PC-3 (cell line): ENCODE data around the gene MLN. TPM values are rescaled to one million over a fixed set of nuclear protein-coding genes. Genes with fewer than 3 reads are reported as not detected.

Experiments used
- ATAC-seq: fragments of 200-7000 bp; cut with Tn5 transposase; 2 replicates; pipeline ENCODE4 v1.9.1; 2020; ENCODE audit warnings: mild to moderate bottlenecking, moderate library complexity
- BruUV-seq: library from RNA; stranded (reverse); fragments of 400-500 nt; replicated peaks from 2 replicates; lab custom pipeline; 2021; lab: Mats Ljungman, UMichigan
- CTCF ChIA-PET: fragments of 300-600 bp; sonication (Branson Sonifier 250); formaldehyde crosslinking; loops from one replicate; lab custom pipeline; 2022; ENCODE audit warnings: antibody characterized with exemption; lab: Charles Lee
- POLR2A ChIA-PET: fragments of 300-600 bp; sonication (Branson Sonifier 250); formaldehyde crosslinking; loops from one replicate; lab custom pipeline; 2022; ENCODE audit warnings: antibody characterized with exemption; ENCODE audit not compliant: unreplicated experiment; lab: Charles Lee
- DNase-seq: peaks from one replicate; pipeline ENCODE4 v3.0.0-alpha.2; 2015
- H2AFZ ChIP-seq: fragments of 300-600 bp; sonication (generic); 2 replicates; pipeline ENCODE4 v1.6.0; 2016; ENCODE audit warnings: antibody characterized with exemption, low read length
- H3F3A ChIP-seq: fragments of 300-600 bp; sonication (generic); one replicate; pipeline ENCODE4 v1.6.0; 2017; ENCODE audit warnings: antibody characterized with exemption, low read length, control low read depth, mild to moderate bottlenecking; ENCODE audit not compliant: unreplicated experiment
- H3K27ac ChIP-seq: fragments of 300-600 bp; sonication (generic); 2 replicates; pipeline ENCODE4 v1.5.1; 2016; ENCODE audit warnings: mild to moderate bottlenecking, low read length
- H3K27me3 ChIP-seq: fragments of 300-600 bp; sonication (generic); 2 replicates; pipeline ENCODE4 v1.6.1; 2016; ENCODE audit warnings: low read length, mixed read lengths
- H3K36me3 ChIP-seq: fragments of 300-600 bp; sonication (generic); 2 replicates; pipeline ENCODE4 v1.6.1; 2016; ENCODE audit warnings: low read depth, mixed run types, low read length, mixed read lengths
- H3K4me1 ChIP-seq: fragments of 300-600 bp; sonication (generic); 2 replicates; pipeline ENCODE4 v1.5.1; 2016; ENCODE audit warnings: low read length; ENCODE audit not compliant: insufficient read depth
- H3K4me2 ChIP-seq: fragments of 300-600 bp; sonication (generic); 2 replicates; pipeline ENCODE4 v1.6.0; 2016; ENCODE audit warnings: low read length
- H3K4me3 ChIP-seq: fragments of 300-600 bp; sonication (generic); 2 replicates; pipeline ENCODE4 v1.5.1; 2016; ENCODE audit warnings: mild to moderate bottlenecking, low read length, mixed read lengths
- H3K79me2 ChIP-seq: fragments of 300-600 bp; sonication (generic); 2 replicates; pipeline ENCODE4 v1.6.1; 2017; ENCODE audit warnings: low read length, mixed read lengths
- H3K9ac ChIP-seq: fragments of 300-600 bp; sonication (generic); 2 replicates; pipeline ENCODE4 v1.6.0; 2016; ENCODE audit warnings: mild to moderate bottlenecking, low read length
- H3K9me2 ChIP-seq: fragments of 300-600 bp; sonication (generic); replicated peaks from 2 replicates; pipeline ENCODE4 v1.6.1; 2016; ENCODE audit warnings: mixed run types, low read length, mixed read lengths
- H3K9me3 ChIP-seq: fragments of 300-600 bp; sonication (generic); 2 replicates; pipeline ENCODE4 v1.6.1; 2016; ENCODE audit warnings: low read length, mixed read lengths
- H4K20me1 ChIP-seq: fragments of 300-600 bp; sonication (generic); 2 replicates; pipeline ENCODE4 v1.6.1; 2016; ENCODE audit warnings: low read length, mixed read lengths
- EZH2 ChIP-seq: fragments of 300-600 bp; sonication (generic); IDR thresholded peaks from one replicate; pipeline ENCODE4 v1.6.1; 2017; ENCODE audit warnings: antibody characterized with exemption, mild to moderate bottlenecking, low read length; ENCODE audit not compliant: unreplicated experiment
- EZH2phosphoT487 ChIP-seq: fragments of 300-600 bp; sonication (generic); IDR thresholded peaks from 2 replicates; pipeline ENCODE4 v1.6.1; 2018; ENCODE audit warnings: mild to moderate bottlenecking, antibody characterized with exemption, low read length, borderline replicate concordance
- intact Hi-C: fragments of 100-400 bp; cut with micrococcal nuclease; formaldehyde crosslinking; loops from 2 replicates; pipeline ENCODE4 v1.9.0; 2023
- total RNA-seq: library from RNA; depleted of rRNA; stranded (reverse); fragments of >200 nt; gene quantifications from 2 replicates; pipeline ENCODE4 v1.2.3, GENCODE V29; 2014
- TF ChIP-seq, protein P1 (sequence below): fragments of 300-600 bp; sonication (generic); conservative IDR thresholded peaks from 2 replicates; pipeline ENCODE4 v1.5.1; 2017; ENCODE audit warnings: antibody characterized with exemption, low read depth, mild to moderate bottlenecking, low read length

The MLN gene
- total RNA-seq, 1 experiment from 2014 or later, result not detected

DNA sequence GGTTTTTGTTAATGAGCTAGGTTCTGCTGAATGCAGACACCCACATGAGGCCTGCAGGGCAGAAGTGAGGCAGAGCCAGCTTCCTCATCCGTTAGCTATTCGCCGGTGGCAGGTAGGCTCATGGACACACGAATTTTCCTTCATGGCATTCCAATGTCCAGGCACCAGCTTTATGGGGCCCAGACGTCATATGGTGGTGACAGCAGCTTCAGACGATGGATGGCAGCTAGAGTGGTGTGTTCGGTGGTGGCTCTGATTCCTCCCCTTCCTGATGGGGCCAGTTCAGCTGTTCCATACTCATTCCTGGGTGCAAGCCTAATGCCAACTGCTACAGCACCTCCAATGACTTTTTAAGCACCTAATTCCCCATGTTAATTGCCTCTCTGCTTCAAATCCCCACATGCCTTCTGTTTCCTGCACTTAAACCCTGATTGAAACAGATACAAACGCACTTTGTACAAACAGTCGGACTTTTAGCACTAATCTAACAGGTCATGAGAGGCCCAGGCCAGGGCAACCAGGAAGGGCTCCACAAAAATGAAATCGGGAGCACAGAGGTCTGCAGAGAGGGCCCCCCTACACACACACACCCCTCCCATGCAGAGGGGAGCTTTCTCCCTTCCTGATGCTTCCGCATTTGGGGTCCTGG lies 35.7 kb upstream of the MLN start:
- ChIA-PET CTCF (no interaction called here), POLR2A (no interaction called here)
- no peaks in the 10 kb centered on the region for H3F3A ChIP-seq
- H3K4me2 ChIP-seq, result peak overlapping the region; percentile 52
- no TSS peak for BruUV-seq
- intact Hi-C loops, result loop anchor here (10.0 kb wide), 1 partner anchor 185 kb away; no protein-coding TSS in a partner anchor
- H4K20me1 ChIP-seq, result no peaks in the 10 kb centered on the region
- H3K9me2 ChIP-seq, result no peaks in the 10 kb centered on the region
- TF ChIP-seq EZH2, result no peak
- TF ChIP-seq EZH2phosphoT487, result no peak
- TF ChIP-seq, protein P1, sequence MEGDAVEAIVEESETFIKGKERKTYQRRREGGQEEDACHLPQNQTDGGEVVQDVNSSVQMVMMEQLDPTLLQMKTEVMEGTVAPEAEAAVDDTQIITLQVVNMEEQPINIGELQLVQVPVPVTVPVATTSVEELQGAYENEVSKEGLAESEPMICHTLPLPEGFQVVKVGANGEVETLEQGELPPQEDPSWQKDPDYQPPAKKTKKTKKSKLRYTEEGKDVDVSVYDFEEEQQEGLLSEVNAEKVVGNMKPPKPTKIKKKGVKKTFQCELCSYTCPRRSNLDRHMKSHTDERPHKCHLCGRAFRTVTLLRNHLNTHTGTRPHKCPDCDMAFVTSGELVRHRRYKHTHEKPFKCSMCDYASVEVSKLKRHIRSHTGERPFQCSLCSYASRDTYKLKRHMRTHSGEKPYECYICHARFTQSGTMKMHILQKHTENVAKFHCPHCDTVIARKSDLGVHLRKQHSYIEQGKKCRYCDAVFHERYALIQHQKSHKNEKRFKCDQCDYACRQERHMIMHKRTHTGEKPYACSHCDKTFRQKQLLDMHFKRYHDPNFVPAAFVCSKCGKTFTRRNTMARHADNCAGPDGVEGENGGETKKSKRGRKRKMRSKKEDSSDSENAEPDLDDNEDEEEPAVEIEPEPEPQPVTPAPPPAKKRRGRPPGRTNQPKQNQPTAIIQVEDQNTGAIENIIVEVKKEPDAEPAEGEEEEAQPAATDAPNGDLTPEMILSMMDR, result no peak
- ATAC-seq (no peak), DNase-seq (no peak)
- no peaks in the 10 kb centered on the region for H3K36me3 ChIP-seq
- no peak overlapping the region for H3K4me3 ChIP-seq
- no peaks in the 10 kb centered on the region for H3K79me2 ChIP-seq
- peak overlapping the region; percentile 73 for H3K27ac ChIP-seq
- peak overlapping the region; percentile 18; the same call in 1 of the 2 replicates for H3K9ac ChIP-seq
- no peaks in the 10 kb centered on the region for H3K27me3 ChIP-seq
- H3K9me3 ChIP-seq, result no peaks in the 10 kb centered on the region
- H2AFZ ChIP-seq, result 0 out of 2 replicates have a peak overlapping the region, but pooled peaks have one; percentile 43
- H3K4me1 ChIP-seq, result peaks cover 23% of the 10 kb centered on the region

DNA sequence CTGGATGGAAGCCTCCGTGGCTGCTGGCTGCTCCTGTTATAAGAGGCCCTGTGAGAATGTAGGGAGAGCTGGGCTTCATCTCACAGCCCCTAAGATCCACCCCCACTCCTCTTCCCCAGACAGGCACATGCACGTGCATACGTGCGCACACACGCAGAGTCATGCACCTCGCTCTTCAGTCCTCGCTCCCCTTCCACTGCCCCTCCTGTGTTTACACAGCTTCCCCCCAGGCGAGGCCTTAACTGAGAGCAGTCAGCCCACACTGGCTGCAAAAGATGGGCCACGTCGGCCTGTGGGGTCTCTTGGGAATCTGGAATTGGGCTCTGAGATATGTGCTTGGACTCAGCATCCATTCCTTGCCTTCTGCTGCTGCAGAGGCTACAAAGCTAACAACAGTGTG lies 35.2 kb upstream of the MLN start:
- H3K4me3 ChIP-seq, result no peak overlapping the region
- no peaks in the 10 kb centered on the region for H3K36me3 ChIP-seq
- no peaks in the 10 kb centered on the region for H3K79me2 ChIP-seq
- no peak for ATAC-seq
- no peaks in the 10 kb centered on the region for H3F3A ChIP-seq
- H3K9me3 ChIP-seq, result no peaks in the 10 kb centered on the region
- ChIA-PET CTCF (no interaction called here), POLR2A (no interaction called here)
- intact Hi-C loops, result no loop called here
- H3K9ac ChIP-seq, result no peak overlapping the region
- H3K9me2 ChIP-seq, result no peaks in the 10 kb centered on the region
- no peak overlapping the region for H3K27ac ChIP-seq
- no TSS peak for BruUV-seq
- TF ChIP-seq EZH2phosphoT487 (no peak), EZH2 (no peak)
- TF ChIP-seq, protein P1, result no peak
- no peaks in the 10 kb centered on the region for H4K20me1 ChIP-seq
- H2AFZ ChIP-seq, result no peak overlapping the region
- peaks cover 23% of the 10 kb centered on the region for H3K4me1 ChIP-seq
- H3K4me2 ChIP-seq, result no peak overlapping the region
- no peak for DNase-seq
- H3K27me3 ChIP-seq, result no peaks in the 10 kb centered on the region

DNA sequence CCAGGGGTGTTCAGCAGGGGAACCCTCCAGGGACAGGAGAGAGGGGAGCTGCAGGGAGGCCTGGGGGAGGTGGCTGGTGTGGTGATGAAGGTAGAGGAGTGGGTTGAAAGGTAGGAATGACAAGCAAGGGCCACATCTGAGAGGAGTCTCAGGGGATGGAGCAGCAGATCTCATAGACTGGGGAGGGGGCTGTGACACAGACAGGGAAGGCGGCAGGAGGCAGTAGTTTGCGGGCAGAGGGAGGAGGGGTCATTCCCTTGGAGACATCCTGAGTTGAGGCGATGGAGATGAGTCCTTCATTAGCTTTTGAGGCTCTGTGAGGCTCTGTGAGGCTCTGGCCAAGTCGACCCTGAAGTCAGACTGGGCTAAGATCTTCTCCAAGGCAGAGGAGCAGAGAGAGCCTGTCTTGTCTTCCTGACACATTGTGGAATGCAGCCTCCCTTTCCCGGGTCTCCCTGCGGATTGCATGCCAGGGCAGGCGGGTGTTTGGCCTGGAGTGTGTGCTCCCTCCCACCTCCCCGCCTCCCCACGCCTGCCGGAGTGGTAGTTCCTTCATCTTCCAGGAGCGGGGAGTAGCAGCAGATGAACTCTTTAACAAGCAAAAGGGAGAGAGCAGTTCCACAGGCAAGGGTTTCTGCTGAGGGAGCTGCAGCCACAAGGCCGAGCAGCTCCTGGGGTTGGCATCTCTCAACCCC lies 34.3 kb upstream of the MLN start:
- Histone ChIP-seq H3K4me1 (peaks cover 23% of the 10 kb centered on the region), H3K36me3 (no peaks in the 10 kb centered on the region), H3K9me3 (no peaks in the 10 kb centered on the region), H3K4me3 (no peak overlapping the region), H3K79me2 (no peaks in the 10 kb centered on the region), H3K4me2 (no peak overlapping the region), H4K20me1 (no peaks in the 10 kb centered on the region), H3F3A (no peaks in the 10 kb centered on the region), H3K9me2 (no peaks in the 10 kb centered on the region), H2AFZ (no peak overlapping the region), H3K27ac (no peak overlapping the region), H3K9ac (no peak overlapping the region), H3K27me3 (no peaks in the 10 kb centered on the region)
- TF ChIP-seq EZH2phosphoT487 (no peak), EZH2 (no peak)
- TF ChIP-seq, protein P1, result no peak
- ATAC-seq (no peak), DNase-seq (no peak)
- intact Hi-C loops, result no loop called here
- CTCF ChIA-PET, result no interaction called here
- no TSS peak for BruUV-seq
- POLR2A ChIA-PET, result no interaction called here
